AG10803 (cell line): Measurements from ENCODE around the gene CLDN9.
"Not testable (repeated sequence)": the region's sequence is repeated elsewhere in the genome, so short reads cannot be mapped to it uniquely, and the experiment has no call there.

Source experiments
- DNase-seq: peaks from one replicate; pipeline ENCODE4 v3.0.0; 2010; ENCODE audit warnings: low read depth
- H3K4me3 ChIP-seq: 2 replicates; pipeline ENCODE4 v1.5.1; 2011; ENCODE audit warnings: mild to moderate bottlenecking, low read length, control low read depth
- TF ChIP-seq, protein P1 (sequence below): conservative IDR thresholded peaks from 2 replicates; pipeline ENCODE4 v1.5.1; 2011; ENCODE audit warnings: mild to moderate bottlenecking, low read length, control low read depth, inconsistent platforms

CLDN9 gene

DNA sequence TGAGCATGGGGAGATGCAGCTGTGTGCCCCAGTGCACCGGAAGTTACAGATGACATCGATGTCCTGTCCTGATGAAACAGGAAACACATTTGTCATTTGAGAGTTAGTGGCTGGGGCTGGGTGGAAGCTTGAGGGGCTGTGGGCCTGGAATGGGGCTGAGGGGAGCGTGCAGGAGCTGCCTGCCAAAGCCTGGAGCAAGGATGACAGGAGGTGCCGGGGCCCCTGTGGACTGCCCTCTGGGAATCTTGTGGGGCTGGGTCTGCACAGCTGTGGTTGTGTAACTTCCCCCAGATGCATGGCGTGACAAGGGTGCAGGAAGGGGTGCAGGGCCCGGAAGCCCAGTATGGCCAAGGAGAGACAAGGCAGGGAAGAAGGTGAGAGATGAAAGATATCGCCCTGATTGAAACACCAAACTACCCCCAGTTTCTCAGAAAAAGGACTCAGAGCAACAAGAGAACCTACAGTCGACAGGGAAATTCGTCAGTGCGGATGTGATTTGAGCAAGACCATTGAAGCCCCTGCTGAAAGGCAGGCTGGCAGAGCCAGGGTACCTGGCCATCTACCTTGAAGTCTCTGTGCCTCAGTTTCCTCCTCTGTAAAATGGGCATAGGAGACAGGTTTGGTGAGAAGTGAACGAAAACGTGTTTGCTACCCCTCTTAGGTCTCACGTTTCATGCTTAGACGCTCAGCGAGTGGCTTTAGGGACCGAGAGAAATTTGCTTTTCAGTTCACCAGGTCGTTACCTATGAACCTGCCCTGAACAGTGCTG is 42.4 kb downstream of the CLDN9 start:
- TF ChIP-seq, protein P1, sequence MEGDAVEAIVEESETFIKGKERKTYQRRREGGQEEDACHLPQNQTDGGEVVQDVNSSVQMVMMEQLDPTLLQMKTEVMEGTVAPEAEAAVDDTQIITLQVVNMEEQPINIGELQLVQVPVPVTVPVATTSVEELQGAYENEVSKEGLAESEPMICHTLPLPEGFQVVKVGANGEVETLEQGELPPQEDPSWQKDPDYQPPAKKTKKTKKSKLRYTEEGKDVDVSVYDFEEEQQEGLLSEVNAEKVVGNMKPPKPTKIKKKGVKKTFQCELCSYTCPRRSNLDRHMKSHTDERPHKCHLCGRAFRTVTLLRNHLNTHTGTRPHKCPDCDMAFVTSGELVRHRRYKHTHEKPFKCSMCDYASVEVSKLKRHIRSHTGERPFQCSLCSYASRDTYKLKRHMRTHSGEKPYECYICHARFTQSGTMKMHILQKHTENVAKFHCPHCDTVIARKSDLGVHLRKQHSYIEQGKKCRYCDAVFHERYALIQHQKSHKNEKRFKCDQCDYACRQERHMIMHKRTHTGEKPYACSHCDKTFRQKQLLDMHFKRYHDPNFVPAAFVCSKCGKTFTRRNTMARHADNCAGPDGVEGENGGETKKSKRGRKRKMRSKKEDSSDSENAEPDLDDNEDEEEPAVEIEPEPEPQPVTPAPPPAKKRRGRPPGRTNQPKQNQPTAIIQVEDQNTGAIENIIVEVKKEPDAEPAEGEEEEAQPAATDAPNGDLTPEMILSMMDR, result no peak
- H3K4me3 ChIP-seq, result no peak overlapping the region

DNA sequence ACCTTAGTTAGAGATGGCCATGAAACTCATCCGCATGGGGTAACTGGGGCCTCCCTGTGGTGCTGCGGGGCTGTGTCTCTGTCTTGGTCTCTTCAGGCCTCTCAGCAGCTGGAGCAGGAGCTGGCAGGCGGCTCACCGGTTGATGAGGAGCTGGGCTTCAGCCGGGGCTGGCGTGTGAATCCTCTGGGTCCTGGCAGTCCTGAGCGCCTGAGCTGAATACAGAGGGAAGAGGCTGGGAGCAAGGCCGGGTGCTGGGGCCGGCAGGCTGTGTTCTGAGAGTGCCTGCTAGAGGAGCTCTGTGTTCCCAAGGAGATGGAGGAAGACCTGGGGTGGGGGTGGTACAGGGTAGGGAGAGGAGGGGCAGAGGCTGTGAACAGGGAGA is 43.0 kb downstream of the CLDN9 start:
- not testable (repeated sequence) for DNase-seq, H3K4me3 ChIP-seq

More for the DNA sequence above, 42.4 kb downstream of the CLDN9 start:
- DNase-seq, result no peak

DNA sequence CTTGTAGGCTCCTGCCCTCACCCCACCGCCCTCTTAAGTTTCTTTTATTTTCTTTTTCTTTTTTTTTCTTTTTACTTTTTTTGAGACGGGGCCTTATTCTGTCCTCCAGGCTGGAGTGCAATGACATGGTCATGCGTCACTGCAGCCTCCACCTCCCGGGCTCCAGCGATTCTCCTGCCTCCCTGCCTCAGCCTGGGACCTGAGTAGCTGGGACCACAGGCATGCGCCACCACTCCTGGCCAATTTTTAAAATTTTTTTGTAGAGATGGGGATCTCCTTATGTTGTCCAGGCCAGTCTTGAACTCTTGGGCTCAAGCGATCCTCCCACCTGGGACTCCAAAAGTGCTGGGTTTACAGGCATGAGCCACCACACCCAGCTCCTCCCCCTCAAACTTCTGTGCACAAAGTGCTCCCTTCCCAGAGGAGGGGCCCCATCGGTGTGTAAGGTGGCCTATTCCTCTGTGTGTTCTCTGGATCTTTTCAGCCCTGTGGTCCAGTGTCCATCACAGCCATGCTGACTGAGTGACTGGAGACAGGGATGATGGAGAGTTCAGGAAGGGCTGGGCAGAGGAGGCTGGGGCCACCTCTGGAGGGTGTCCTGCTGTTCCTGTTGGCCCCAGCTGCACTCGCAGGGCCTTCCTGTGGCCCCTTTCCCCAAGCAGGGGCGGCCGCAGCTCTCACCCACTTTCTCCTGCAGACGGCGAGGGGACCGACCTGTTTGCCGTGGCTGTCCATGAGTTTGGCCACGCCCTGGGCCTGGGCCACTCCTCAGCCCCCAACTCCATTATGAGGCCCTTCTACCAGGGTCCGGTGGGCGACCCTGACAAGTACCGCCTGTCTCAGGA is 43.8 kb downstream of the CLDN9 start:
- no peak for DNase-seq
- TF ChIP-seq, protein P1, result no peak
- H3K4me3 ChIP-seq, result no peak overlapping the region

DNA sequence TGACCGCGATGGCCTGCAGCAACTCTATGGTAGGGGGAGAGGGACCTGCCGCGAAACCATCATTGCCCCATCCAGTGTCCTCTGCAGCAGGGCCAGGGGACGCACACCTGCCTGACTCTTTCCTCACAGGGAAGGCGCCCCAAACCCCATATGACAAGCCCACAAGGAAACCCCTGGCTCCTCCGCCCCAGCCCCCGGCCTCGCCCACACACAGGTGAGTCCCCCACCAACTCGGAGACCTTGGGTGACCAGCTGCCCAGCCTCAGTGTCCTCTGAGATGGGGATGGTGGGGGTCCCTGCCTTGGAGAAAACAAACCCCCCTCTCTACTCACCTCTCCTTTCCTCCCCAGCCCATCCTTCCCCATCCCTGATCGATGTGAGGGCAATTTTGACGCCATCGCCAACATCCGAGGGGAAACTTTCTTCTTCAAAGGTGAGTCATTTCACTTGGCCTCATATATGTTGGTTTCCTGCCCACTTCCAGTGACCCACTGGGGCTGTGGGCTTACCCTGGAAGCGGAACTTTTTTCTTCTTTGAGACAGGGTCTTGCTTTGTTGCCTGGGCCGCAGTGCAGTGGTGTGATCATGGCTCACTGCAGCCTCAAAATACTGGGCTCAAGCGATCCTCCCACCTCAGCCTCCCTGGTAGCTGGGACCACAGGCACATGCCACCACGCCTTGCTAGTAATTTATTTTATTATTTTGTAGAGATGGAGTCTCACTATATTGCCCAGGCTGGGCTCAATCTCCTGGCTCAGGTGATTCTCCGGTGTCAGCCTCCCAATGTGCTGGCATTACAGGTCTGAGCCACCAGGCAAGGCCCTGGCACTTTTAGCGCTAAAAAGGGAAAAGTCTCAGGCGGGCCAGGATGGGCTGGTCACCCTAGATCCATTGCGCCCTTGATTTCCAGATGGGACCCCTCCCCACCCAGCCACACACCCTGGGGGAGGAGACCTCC is 44.7 kb downstream of the CLDN9 start:
- TF ChIP-seq, protein P1, result no peak
- H3K4me3 ChIP-seq, result 0 out of 2 replicates have a peak overlapping the region, but pooled peaks have one; percentile 9
- DNase-seq, result no peak

DNA sequence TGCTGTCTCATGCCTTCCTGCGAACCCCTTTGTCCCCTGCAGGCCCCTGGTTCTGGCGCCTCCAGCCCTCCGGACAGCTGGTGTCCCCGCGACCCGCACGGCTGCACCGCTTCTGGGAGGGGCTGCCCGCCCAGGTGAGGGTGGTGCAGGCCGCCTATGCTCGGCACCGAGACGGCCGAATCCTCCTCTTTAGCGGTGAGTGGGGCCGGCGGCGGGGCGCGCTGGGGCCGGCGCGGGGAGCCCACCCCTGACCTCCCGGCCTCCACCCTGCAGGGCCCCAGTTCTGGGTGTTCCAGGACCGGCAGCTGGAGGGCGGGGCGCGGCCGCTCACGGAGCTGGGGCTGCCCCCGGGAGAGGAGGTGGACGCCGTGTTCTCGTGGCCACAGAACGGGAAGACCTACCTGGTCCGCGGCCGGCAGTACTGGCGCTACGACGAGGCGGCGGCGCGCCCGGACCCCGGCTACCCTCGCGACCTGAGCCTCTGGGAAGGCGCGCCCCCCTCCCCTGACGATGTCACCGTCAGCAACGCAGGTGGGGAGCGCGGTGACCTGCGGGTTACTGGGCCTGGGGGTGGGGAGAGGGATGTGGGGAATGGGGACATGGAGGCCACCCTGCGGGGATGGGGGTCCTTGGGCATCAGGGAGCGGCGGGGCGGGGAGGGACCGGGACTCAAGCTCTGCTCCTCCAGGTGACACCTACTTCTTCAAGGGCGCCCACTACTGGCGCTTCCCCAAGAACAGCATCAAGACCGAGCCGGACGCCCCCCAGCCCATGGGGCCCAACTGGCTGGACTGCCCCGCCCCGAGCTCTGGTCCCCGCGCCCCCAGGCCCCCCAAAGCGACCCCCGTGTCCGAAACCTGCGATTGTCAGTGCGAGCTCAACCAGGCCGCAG is 45.7 kb downstream of the CLDN9 start:
- peak; percentile 12 for DNase-seq
- TF ChIP-seq, protein P1, result no peak
- peak overlapping the region; percentile 83 for H3K4me3 ChIP-seq

DNA sequence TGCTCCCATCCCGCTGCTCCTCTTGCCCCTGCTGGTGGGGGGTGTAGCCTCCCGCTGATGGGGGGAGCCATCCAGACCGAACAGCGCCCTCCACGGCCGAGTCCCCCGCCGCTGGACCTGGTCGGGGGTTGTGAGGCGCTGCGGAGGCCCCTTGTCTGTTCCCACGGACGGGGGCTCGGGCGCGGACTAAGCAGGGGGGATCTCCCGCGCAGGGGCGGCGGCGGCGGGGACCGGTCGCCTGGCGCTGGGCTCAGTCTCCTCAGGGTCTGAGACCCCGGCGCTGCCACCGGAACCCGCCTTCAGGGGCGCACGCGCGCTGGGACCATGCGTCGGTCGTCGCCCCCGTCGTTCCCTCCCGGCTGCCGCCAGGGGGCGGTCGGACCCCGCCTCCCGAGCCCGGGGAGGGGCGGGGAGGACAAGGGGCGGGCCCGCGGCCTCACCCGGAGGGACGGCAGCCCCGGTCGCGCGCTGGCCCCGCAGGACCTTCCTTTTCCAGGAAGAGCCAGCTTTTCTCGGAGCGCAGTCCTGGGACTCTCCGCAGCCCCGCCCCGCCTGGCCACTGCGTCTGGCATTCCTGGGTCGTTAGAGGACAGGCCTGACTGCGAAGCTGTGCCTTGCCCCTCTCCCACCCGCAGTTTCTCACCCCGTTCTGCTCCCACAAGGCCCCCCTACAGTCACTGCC is 46.5 kb downstream of the CLDN9 start:
- TF ChIP-seq, protein P1, result peak; percentile 49
- H3K4me3 ChIP-seq, result peak overlapping the region; percentile 83
- DNase-seq, result peak; percentile 88
